Measurements from ENCODE around the gene SOD2.
"Not testable (repeated sequence)": the region's sequence is repeated elsewhere in the genome, so short reads cannot be mapped to it uniquely, and the experiment has no call there.

Gene SOD2

DNA sequence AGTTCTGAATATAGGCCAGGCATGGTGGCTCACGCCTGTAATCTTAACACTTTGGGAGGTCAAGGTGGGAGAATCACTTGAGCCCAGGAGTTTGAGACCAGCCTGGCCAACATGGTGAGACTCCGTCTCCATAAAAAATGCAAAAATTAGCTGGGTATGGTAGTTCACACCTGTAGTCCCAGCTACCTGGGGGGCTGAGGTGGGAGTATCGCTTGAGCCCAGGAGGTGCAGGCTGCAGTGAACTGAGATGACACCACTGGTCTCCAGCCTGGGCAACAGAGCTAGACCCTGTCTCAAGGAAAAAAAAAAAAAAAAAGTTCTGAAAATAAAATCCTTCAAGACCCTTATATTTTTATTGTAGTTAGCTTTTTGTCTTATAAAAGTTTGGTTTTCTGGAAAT, 22.6 kb upstream of the SOD2 start:
- DNase-seq: no peak

DNA sequence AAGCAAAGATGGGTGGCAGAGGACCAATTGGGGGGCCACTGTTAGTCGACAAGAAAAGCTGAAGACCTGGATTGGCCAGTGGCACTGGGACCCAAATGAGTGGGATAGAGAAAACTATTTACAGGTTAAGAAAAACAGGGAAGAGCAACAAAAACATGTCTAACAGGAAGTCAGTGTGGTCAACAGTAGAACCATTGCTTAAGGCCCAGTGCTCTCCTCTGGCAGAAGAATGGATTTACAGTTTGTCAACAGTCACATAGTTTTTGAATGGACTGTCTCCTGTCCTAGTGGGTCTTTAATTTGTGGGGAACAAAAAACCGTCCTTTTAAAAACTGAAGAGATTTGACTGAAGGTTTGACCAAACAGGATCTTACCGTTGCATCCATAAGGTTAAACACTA, 22.1 kb upstream of the SOD2 start:
- DNase-seq: no peak

DNA sequence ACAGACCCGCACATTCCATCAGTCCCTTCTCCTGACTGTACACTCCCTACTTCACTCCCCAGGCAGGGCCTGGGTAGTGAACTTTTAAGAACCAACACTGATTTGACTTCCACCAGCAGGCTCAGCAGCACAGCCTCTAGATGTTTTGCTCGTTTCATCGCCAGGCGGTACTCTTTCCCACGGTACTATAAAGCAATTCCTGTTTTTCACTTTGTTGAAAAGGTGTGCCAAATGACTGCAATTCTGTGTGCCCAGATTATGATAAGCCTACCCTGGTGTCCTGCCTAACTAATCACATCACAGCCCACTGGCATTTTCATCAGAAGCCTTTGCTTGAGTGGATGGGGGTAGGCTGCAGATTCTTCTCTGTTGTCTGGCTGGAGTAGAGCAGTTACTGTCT, 21.4 kb upstream of the SOD2 start:
- DNase-seq: no peak

DNA sequence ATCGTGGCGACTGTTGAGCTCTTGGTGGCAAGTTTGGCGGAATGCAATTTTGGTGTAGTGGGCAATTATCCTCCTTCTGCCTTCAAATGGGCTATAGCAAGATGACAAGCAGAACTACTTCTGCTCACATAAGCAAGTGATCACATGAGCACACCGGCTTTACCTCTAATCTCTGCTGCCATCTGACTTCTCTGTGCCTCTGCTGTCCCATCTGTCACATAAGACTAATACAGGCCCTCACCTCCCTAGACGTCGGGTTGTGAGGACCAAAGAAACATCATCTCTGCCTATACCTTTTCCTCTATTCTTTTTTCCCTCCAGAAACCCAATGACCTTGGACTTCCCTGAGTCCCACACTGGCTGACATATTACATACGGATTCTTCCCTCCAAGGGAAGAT, 20.9 kb upstream of the SOD2 start:
- DNase-seq: no peak

DNA sequence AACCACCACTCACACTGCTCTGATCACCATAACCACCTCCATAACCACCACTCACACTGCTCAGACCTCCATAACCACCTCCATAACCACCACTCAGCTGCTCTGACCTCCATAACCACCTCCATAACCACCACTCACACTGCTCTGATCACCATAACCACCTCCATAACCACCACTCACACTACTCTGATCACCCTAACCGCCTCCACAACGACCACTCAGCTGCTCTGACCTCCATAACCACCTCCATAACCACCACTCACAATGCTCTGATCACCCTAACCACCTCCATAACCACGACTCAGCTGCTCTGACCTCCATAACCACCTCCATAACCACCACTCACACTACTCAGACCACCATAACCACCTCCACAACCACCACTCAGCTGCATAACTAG, 19.3 kb upstream of the SOD2 start:
- DNase-seq: not testable (repeated sequence)

DNA sequence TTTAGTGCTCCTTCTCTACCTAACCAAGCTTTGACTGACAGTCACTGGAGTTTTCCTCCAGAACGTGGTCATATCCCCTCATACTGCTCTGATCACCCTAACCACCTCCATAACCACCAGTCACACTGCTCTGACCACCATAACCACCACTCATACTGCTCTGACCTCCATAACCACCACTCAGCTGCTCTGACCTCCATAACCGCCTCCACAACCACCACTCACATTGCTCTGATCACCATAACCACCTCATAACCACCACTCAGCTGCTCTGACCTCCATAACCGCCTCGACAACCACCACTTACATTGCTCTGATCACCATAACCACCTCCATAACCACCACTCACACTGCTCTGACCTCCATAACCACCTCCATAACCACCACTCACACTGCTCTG, 17.6 kb upstream of the SOD2 start:
- not testable (repeated sequence) for DNase-seq

DNA sequence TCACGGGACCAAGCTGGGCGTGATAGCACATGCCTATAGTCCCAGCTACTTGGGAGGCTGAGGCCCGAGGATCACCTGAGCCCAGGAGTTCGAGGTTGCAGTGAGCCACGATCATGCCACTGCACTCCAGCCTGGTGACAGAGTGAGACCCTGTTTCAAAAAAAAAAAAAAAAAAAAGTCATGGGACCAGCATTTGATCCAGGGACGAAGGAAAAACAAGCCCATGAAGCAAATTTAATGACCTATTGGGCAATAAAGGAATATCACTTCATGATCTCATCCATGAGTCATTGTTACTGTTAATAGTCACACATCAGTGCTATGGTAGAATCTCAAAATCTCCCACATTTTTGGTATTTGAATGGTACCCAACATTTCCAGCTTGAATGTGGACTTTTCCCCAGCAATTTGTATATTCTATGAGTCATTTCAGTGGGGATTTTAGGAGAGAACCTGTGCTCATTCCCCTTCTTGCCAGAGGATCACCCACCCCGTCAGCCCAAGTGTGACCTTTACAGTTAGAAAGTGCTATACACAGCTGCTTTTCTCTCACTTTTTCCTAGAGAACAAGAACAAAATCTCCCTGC, 8.5 kb upstream of the SOD2 start:
- no peak for DNase-seq

DNA sequence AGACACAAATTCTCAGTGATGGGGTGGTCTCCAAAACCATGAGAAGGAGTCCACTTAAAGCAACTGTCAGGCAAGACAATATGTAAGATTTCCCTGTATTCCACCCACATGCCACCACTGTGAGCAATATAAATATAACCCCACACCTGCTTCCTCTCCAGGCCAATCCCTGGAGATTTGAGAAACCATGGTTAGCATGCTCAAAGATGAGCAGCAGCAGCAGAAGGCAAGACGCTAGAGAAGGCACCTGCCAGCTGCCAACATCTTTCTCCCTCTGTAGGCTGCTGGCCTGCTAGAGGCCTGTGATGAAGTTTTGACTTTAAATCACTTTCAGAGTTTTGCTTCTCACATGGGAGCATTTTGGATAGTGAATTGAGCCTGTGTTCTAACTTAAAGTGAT, 7.9 kb upstream of the SOD2 start:
- no peak for DNase-seq

DNA sequence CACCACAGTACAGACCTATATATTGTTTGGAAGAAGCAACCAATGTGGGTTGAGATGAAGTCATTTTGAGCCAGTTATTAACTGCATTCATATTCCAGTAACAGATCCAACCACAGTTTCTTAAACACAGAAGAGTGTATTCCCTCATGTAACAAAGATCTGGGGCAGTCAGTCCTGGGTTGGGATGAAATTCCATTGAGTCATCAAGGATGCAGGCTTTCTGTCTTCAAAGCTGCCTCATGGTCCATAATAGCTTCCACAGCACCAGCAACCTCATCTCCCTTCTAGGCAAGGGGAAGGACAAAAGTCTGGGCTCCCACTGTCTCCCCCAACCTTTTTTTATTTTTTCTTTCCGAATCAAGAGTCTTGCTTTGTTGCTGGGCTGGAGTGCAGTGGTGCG, 2.9 kb upstream of the SOD2 start:
- DNase-seq: no peak

DNA sequence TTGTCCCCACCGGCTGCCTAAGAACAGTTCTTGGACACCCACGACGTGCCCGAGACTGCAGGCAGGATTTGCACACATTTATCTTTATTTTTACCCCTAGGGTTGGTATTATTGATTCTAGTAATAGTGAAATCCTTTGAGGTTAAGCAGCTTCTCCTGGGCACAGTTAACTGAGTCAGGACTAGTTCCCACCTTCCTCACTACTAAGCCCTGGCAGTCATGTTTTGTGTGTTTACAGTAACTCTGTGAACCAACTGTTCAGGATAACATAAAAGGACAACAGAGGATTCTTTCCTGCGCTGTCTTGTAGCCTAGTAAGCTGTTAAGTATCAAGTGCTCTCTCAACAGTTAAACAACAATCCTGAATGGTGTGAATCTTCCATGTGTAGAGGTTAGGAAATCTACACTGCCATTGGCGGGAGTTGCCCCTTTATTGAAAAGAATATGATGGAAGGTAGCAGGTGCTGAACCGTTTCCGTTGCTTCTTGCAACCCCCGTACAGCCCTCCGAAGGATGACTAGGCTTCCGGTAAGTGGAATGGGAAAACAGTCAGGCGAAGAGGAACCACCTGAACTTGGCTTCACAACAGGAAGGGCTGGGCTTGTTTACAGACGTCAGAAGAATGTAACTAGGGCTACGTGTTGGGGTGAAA, 979 bp upstream of the SOD2 start:
- DNase-seq: no peak

DNA sequence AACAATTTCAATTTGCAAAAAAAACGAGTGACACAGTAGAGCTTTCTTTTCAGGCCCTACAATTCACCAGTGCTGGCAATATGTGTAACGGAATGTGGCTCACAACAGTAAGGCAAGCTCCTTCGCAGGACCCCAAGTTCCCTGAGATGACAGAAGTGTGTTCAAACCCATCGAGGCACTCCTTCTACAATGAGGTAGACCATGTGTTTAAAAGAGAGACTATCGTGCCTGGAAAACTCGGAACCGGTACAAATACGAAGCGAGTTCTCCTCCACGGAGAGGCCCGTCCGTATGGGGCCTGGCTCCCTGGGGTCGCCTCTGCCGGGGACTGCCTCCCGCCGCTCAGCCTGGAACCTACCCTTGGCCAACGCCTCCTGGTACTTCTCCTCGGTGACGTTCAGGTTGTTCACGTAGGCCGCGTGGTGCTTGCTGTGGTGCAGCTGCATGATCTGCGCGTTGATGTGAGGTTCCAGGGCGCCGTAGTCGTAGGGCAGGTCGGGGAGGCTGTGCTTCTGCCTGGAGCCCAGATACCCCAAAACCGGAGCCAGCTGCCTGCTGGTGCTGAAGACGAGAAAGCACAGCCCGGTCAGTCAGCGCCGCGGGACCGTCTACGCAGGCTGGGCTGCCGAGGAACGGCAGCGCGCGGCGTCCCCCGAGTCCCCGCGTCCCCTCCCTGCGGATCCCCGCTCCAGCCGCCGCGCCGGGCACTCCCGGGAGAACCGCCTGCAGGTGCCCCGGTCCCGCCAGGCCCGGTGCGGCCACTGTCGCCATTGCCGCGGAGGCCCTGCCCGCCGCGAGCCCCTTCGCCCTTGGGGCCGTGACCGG, 526 bp downstream of the SOD2 start:
- no peak for DNase-seq

DNA sequence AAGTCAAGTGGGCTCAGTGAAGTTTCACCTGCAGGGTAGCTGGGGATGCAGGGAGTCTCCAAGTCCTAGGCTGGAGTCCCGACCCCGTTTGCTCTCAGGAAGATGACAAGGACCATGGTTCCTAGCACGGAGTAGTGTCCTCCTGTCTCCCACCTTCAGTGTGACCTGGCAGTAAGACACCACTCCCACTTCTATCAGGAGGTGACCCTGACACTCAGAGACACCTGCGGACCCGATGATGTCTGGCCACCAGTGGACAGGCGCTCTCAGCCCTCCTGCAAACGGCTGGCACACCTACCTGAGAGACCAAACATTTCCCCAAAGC, 1.1 kb downstream of the SOD2 start:
- no peak for DNase-seq

DNA sequence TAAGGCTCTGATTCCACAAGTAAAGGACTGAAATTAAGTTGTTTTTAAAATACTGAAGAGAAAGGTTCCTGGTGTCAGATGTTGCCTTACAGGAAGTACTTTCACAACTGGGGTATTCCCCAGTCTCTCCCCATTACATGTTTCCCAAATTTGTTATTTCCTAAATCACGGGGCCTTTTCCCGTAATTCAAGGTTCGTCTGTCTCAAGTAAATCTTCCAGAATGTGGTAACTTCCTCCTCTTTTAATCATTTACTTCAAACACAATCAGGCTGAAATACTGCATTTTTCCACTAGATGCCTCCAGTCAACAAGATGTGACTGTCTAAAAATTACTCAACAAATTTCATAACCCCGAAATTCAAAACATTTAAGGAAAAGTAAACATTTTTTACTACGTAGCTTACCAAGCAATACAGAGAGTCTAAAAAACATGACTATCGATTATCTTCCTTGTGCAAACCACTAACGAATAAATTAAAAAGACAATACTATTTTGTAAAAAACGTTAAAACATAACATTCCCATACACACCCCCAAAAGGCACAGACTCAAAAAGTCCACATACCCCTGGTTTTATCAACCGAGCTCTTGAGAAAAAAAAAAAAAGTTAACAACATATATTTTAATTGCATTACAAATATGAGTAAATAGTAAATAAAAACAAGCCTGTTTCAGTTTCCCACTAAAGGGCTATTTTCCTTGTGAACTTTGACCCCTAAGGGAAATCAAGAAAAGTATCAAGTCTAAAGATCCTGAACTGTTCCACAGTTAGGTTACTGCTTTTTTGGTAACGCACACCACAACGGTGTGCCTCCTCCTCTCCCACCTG, 1.7 kb downstream of the SOD2 start:
- no peak for DNase-seq

DNA sequence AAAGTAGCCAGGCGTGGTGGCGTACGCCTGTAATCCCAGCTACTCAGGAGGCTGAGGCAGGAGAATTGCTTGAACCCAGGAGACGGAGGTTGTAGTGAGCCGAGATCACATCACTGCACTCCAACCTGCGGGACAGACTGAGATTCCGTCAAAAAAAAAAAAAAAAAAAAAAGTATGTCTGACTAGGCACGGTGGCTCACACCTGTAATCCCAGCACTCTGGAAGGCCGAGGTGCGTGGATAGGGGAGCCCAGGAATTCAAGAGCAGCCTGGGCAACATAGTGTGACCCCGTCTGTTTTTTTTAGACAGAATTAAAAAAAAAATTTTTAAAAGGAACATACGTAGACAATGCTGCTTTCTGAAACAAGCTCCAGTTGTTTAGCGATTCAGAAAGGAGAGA, 2.9 kb downstream of the SOD2 start:
- not testable (repeated sequence) for DNase-seq

DNA sequence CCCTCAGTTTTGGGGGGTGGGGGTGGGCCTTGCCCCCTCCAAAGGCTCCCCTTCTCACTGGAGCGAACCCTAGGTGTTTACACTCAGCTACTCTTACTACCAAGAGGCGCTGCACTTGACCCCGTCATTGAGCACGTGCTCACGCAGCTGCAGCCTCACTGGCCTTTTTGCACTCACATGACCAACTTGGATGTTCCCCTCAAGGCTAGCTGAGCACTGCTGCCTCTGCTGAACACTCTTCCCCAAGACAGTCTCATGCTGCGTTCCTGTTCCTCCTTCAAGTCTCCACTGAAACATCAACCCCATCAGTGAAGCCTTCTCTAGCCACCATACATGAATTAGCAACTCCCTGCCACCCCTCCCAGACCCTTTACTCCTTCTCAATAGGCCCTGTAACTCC, 4.0 kb downstream of the SOD2 start:
- DNase-seq: no peak

DNA sequence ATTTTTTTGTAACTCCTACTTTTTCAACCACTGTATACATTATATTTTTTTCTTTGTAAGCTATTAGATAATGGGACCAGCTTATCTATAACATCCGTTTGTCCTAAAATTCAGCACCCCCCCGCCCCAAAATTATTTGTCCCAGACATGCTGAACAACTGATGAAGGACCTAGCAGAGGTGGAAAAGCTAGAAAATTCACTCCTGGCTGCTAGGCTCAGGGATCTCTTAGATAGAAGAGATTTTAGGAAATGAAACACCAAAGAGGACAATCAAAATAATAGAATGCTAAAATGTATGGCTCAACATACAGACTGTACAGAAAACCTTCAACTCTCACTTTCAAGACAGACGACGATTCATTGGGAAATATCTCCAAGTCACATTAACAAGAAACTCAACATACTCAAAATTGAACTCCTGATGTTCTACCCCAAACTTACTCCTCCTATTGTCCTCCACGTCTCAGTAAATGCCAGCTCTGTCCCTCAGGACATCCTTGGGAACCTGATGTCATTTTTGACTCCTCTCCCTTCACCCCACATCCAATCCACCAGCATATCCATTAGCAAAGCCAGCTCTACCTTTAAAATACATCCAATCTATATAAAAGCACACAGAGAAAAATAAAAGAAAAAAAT, 4.7 kb downstream of the SOD2 start:
- no peak for DNase-seq

DNA sequence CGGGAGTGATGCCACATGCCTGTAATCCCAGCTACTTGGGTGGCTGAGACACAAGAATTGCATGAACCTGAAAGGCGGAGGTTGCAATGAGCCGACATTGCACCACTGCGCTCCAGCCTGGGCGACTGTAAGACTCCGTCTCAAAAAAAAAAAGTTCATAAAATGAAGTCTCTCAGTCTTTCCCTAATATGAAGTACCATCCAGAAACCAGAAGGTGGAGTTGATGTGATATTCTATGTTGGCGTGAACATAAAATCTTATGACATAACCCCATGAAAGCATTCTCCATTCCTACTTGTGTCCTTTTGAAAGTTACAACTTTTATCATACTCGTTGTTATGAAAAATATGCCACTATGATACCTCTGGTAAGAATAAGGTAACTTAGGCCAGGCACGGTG, 5.7 kb downstream of the SOD2 start:
- DNase-seq: no peak

DNA sequence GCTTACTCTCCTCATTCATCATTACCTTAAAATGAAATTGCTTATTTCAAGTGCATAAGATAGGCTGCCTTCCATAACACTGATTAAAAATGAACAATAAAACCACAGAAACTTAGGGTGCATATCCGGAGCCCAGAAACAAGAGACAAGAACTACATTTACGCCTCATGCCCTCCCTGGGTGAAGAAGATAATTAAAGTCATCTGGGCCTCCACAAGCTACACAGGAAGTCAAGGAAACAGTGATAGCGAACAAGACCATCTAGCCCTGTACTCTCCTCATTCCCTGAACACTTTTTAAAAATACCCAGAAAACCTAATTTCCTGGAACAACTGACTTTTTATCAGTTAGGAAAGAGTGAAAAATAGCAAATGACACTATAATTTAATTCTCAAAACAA, 6.3 kb downstream of the SOD2 start:
- DNase-seq: no peak

DNA sequence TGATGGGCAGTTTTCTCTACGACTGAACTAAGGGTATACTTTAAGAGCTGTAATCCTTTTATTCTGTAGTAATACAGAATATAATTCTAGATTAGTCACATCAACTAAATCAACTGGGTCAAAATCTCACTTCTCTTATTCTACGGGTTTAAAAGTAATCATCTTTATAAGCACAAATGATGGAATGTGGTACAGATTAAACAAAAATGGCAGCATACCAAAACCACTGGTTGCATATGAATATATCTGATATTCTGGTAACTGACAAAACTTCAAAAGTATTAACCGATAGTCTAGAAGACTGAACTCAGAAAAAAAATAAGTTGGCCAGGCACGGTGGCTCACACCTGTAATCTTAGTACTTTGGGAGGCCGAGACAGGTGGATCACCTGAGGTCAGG, 7.0 kb downstream of the SOD2 start:
- no peak for DNase-seq

DNA sequence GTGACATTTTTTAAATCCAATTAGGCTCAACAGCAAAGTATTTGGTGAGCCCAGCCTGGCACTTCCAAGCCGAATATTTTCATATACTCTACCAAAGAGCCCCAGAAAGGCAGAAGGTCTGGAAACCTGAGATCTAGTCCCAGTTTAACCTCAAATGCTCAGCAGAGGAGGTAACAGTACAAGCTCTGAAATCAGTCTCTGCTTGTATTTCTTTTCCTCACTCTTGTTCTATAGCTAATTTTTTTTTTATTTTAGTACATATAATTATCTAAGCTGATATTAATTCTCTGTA, 9.1 kb downstream of the SOD2 start:
- DNase-seq: no peak

DNA sequence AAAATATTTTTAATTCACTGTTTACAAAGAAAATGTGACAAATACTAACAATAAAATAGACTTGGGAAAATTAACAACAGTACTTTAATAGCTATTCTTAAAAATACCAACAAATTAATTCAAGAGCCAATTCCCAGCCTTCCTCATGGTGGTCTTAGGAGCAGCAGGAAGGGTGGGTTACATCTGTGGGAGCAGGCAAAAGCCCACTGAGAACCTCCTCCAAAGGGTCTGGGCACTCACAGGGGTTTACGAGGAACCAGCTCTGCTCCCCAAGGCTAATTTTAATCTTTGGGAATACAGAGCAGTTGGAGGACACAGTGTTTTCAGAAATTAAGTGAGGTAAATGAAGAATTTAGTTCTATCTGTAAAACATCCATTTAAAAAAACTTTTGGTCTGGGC, 10.2 kb downstream of the SOD2 start:
- DNase-seq: no peak

DNA sequence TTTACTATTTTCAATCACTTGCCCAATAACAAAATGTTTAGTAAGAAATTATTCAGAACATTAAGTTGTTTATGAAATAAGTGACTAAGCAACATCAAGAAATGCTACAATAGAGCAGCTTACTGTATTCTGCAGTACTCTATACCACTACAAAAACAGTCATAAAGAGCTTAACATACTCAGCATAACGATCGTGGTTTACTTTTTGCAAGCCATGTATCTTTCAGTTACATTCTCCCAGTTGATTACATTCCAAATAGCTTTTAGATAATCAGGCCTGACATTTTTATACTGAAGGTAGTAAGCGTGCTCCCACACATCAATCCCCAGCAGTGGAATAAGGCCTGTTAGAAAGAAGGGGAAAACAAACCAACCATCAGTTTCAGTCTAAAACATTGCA, 10.7 kb downstream of the SOD2 start:
- DNase-seq: no peak

DNA sequence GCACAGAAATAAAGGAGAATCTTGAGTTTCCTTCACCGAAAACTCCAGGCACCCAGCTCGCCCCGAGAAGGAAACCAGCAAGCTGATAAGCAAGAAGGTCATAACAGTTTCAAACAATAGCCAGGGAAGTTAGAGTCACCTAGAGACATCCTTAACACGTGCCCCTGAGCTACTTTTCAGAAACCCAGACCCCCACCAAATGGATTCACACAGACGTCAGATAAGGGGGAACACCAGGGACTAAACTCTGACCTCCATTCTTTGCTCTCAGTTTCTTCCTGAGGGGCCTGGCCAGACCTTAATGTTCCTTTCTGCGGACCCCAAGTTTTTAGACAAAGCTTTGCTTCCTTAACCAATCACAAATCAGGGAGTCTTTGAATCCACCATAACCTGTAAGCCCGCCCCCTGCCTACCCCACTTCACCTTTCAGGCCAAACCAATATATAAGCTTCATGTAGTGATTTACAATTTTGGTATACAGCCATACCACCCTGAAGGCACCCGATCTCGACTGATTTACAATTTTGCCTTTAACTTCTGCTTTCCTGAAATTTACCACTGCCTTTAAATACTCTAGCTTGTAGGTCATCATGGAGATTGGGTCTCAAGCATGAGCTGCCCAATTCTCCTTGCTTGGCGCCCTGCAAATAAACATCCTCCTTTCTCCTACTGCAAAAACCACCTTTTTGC, 11.7 kb downstream of the SOD2 start:
- DNase-seq: no peak

Data from NCI-H1930 (cell line).